Measurements from ENCODE around the gene COL12A1. TPM values are rescaled to one million over a fixed set of nuclear protein-coding genes. Genes with fewer than 3 reads are reported as not detected.

Gene COL12A1
- polyA plus RNA-seq, 1 donor from 2014 or later, result 0.63 TPM

Other genes starting within 250 kb of the COL12A1 start
- gene COX7A2, start 37.7 kb upstream of the COL12A1 start, polyA plus RNA-seq (ENCODE audit: insufficient read depth, low read depth, low replicate concordance), result 701 TPM
- 56.7 TPM for gene TMEM30A, start 78.7 kb upstream of the COL12A1 start, polyA plus RNA-seq (ENCODE audit: insufficient read depth, low read depth, low replicate concordance)